D721Med (cell line): Measurements from ENCODE around the gene NSMCE3.

ENCODE experiments used
- DNase-seq: peaks from one replicate; pipeline ENCODE4 v3.0.0; 2011; ENCODE audit warnings: low spot score; ENCODE audit not compliant: insufficient read length
- FAIRE-seq: peaks from 2 replicates; lab custom pipeline; 2011; peaks lifted over from hg19 to GRCh38; lab: Jason Lieb, UNC
- TF ChIP-seq, protein P1 (sequence below): IDR thresholded peaks from 2 replicates; pipeline ENCODE4 v1.5.1; 2012; ENCODE audit warnings: mild to moderate bottlenecking, control low read depth; ENCODE audit not compliant: insufficient read depth; ENCODE audit errors: missing control alignments

The NSMCE3 gene

GRCh38 chr15:29283381-29283780 lies 13.8 kb upstream of the NSMCE3 start:
- TF ChIP-seq, protein P1, sequence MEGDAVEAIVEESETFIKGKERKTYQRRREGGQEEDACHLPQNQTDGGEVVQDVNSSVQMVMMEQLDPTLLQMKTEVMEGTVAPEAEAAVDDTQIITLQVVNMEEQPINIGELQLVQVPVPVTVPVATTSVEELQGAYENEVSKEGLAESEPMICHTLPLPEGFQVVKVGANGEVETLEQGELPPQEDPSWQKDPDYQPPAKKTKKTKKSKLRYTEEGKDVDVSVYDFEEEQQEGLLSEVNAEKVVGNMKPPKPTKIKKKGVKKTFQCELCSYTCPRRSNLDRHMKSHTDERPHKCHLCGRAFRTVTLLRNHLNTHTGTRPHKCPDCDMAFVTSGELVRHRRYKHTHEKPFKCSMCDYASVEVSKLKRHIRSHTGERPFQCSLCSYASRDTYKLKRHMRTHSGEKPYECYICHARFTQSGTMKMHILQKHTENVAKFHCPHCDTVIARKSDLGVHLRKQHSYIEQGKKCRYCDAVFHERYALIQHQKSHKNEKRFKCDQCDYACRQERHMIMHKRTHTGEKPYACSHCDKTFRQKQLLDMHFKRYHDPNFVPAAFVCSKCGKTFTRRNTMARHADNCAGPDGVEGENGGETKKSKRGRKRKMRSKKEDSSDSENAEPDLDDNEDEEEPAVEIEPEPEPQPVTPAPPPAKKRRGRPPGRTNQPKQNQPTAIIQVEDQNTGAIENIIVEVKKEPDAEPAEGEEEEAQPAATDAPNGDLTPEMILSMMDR: no peak
- DNase-seq: no peak
- FAIRE-seq: no peak

DNA sequence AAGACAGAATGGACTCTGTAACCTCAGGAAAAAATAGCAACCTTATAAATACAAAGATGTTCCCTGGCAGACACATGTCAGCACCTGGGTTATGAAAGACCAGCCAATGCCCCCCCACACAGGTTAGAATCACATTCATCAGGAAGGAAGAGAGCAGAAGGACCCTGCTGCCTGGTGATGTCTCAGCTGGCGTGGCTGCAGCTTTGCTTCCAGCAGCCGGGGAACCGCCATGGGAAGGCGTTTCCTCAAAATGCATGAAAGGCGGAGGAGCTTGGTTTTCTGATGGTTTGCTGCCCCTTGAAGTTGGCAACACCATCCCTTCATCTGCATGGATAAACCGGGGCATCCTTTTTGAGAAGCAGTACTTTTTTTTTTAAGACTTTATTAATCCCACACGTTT lies 10.9 kb upstream of the NSMCE3 start:
- no peak for FAIRE-seq
- TF ChIP-seq, protein P1: no peak

GRCh38 chr15:29278436-29279105 lies 8.9 kb upstream of the NSMCE3 start:
- DNase-seq: no peak
- TF ChIP-seq, protein P1: no peak
- no peak for FAIRE-seq

More for the DNA sequence above, 10.9 kb upstream of the NSMCE3 start:
- DNase-seq: no peak

GRCh38 chr15:29276366-29276765 lies 6.7 kb upstream of the NSMCE3 start:
- FAIRE-seq (no peak), DNase-seq (no peak)
- TF ChIP-seq, protein P1: no peak

GRCh38 chr15:29275855-29276254 lies 6.2 kb upstream of the NSMCE3 start:
- FAIRE-seq (no peak), DNase-seq (no peak)
- TF ChIP-seq, protein P1: no peak

DNA sequence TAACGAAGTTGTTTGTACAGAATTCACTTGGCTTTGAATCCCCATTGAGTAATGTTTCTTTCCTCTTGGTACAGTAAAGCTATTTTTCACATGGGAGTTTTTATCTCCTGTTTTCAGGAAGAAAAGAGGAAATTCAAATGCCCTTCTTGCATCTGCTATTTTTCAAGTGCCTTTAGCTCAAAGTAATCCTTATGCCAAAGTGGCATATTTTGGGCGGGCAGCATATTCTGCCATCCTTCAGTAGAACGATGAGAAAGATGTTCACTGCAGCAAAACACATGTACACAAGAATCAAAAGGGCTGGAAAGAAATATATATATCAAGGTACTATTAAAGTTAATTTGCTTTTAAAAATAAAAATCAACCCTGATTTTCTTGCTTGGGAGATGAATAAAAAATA lies 5.3 kb upstream of the NSMCE3 start:
- DNase-seq: no peak
- no peak for FAIRE-seq
- TF ChIP-seq, protein P1: no peak

GRCh38 chr15:29272219-29272618 lies 2.6 kb upstream of the NSMCE3 start:
- DNase-seq: no peak
- TF ChIP-seq, protein P1: no peak
- FAIRE-seq: no peak
